ENCODE data around the gene ADCY6.

- no peak for TF ChIP-seq CTCF (IDR thresholded peaks at IDR 0.05)
- no peak for TF ChIP-seq POLR2A (IDR thresholded peaks at IDR 0.05)
Measured at GRCh38 chr12:48780381-48781025, 8.4 kb downstream of the ADCY6 start.
